Stromal cell of bone marrow (primary cell): Measurements from ENCODE around the gene PNMA1.
"Not testable (repeated sequence)": the region's sequence is repeated elsewhere in the genome, so short reads cannot be mapped to it uniquely, and the experiment has no call there.

Source experiments
- DNase-seq: peaks from one replicate; pipeline ENCODE4 v3.0.0-alpha.2; 2012; ENCODE audit warnings: low read depth

Gene PNMA1

GRCh38 chr14:73715707-73716106, 1.5 kb upstream of the PNMA1 start:
- DNase-seq: no peak

DNA sequence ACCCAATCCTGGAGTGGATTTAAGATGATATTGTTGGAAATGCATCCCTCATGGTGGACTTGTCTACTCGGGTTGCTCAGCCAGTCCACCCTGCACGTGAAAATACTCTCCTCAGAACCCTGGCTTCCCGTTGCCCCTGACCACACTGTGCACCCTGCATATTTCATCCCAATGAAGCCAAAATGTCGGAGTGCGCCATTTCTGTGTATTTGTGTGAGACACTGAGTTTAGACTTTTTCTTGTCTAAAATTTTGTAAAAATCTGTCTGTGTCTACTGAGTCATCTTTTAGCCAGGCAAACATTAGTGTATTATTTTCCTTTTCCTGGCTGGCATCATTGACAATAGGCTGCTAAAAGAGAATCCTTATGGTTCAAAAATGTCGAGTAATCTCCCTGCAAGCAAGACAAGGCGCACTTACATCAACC, 485 bp upstream of the PNMA1 start:
- no peak for DNase-seq

- no peak for DNase-seq
Observed at GRCh38 chr14:73713206-73713802, 880 bp downstream of the PNMA1 start.

DNA sequence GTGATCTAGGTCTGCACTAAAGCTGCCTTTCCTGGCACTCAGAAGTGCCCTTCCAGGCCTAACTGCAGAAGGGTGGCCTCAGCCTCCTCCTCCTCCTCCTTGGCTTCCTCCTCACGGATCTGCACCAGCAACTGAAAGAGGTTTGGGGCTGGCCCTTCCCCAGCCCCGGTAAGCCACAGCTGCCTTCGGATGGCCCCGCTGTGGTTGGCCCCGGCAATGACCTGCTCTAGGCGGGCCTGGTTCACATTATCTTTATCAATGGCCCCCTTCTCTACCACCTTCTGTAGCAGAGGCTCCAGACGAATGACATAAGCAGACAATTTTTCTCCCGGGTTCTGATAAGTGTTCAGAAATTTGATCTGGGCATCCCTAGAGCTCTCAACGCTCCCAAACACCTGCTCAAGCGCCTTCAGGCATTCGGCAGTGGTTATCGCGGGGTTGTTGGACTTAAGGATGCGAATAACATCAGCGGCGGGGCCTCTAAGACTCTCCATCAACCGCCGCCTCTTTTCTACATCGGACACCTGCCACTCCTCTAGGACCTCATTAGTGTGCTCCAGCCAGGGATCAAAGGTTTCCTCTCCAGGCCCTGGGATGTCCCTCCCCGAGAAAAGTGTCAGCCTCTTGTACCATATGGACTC, 1.5 kb downstream of the PNMA1 start:
- DNase-seq: no peak

DNA sequence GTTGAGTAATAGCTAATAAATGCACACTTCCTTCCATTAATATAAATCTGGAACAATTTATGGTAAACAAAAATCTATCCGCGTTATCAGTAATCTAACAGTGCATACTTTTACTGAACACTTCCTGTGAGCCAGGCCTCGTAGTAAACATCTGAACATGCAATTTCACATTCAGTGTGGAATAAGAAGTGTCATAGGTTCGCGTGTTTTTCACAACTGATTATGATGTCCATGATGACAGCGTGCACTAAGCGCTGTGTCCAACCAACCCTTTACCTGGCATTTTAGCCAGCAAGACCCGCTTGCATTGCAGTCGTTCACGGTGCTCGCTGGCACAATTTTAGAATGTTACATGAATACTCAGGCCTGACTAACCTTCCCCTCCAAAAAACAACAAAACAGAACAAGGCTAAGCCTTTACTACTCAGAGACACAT, 2.1 kb downstream of the PNMA1 start:
- no peak for DNase-seq

- DNase-seq: no peak
Observed at GRCh38 chr14:73710737-73711136, 3.4 kb downstream of the PNMA1 start.

DNA sequence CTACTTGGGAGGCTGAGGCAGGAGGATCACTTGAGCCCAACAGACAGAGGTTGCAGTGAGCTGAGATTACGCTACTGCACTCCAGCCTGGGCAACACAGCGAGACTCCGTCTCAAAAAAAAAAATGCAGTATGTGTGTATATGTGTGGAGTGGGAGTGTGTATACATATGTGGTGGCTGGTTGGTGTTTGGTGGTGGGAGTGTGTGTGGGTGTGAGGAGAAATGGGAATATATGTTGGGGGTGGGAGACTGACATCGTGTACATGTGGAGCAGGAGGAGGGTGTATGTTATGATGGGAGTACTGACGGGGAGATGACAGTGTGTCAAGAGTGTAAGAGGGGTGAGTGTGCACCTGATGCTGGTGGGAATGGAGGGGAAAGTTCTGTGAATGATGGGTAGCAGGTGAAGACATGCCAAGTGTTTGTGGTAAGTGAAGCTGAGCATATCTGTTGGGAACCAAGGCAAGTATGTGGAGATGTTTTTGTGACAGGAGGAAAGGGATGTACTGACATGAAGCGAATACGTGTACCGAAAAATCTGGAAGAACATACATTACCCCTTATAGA, 4.2 kb downstream of the PNMA1 start:
- DNase-seq: no peak

DNA sequence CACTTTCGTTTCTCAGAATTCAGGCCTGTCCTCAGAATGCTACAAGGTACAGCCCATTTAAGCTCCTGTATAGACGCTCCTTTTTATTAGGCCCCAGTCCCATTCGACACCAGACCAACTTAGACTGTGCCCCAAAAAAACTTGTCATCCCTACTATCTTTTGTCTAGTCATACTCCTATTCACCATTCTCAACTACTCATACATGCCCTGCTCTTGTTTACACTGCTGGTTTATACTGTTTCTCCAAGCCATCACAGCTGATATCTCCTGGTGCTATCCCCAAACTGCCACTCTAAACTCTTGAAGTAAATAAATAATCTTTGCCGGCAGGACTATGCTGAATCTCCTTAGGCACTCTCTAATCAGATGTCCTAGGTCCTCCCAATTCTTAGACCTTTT, 6.1 kb downstream of the PNMA1 start:
- DNase-seq: not testable (repeated sequence)

DNA sequence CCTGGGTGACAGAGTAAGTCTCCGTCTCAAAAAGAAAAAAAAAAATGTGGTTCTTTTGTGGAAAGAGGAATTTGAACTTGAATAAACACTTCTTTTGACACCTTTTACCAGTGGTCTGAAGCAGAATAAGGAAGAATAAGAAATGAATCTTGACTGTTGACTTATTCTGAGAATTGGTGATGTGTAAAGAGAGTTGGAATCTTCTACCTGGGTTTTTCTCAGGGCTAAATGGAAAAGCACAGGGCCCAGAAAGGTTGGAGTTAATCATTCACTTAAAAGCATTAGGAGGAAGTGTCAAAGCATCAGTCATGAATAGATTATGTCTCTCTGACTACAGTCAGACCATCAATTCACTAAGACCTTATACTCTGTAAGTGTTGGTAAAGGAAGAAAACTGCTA, 13.9 kb downstream of the PNMA1 start:
- DNase-seq: no peak

GRCh38 chr14:73696466-73697400, 17.5 kb downstream of the PNMA1 start:
- peak; percentile 71 for DNase-seq

DNA sequence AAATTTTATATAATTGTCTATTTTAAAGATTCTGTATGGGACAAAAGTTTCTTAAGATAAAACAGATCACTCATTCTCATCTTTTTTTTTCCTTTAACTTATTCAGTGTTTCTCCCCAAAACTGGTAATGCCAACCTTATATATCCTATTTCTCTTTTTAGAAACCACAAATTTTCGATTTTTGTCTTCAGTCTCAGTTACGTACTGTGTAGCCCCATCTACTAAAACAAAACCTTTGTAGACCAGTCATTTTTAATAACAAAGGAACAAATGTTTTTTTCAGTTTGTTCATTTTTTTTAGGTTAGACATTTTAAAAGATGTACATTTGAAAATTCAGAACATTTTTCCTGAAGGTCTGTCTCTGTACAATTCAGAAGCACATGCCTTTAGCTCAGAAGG, 18.2 kb downstream of the PNMA1 start:
- no peak for DNase-seq

- no peak for DNase-seq
Observed at GRCh38 chr14:73695082-73695481, 19.1 kb downstream of the PNMA1 start.

- DNase-seq: no peak
Observed at GRCh38 chr14:73694083-73694482, 20.1 kb downstream of the PNMA1 start.

GRCh38 chr14:73686901-73687300, 27.3 kb downstream of the PNMA1 start:
- DNase-seq: no peak

- DNase-seq: no peak
Observed at GRCh38 chr14:73685328-73685727, 28.9 kb downstream of the PNMA1 start.

DNA sequence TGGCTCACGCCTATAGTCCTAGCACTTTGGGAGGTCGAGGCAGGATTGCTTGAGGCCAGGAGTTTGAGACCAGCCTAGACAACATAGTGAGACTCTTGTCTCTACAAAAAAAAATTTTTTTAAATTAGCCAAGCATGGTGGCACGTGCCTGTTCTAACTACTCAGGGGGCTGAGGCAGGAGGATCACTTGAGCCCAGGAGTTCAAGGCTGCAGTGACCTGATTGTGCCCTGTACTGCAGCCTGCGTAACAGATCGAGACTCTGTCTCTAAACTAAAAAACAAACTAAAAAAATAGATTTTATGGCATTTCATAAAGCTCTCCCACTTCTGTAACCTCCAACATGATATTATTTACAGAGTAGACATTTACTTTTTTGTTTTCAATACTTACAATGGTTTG, 29.6 kb downstream of the PNMA1 start:
- DNase-seq: no peak

GRCh38 chr14:73680821-73681220, 33.4 kb downstream of the PNMA1 start:
- DNase-seq: no peak

DNA sequence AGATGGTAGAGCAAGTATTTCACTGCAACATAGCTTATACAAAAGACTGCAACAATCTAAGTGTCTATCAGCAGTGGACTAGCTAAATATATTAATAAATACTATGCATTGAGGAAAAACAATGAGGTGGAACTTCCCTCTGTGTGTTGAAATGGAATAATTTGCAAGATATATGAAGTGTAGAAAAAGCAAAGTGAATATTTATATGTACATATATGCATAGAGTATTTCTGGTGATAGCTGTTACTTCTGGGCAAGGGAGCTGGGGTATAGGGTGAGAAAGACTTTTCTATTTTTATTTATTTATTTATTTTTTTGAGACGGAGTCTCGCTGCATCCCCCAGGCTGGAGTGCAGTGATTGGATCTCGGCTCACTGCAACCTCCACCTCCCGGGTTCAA, 35.5 kb downstream of the PNMA1 start:
- DNase-seq: no peak

GRCh38 chr14:73674986-73675385, 39.2 kb downstream of the PNMA1 start:
- DNase-seq: no peak

- no peak for DNase-seq
Observed at GRCh38 chr14:73667854-73668253, 46.3 kb downstream of the PNMA1 start.

GRCh38 chr14:73666583-73666982, 47.6 kb downstream of the PNMA1 start:
- DNase-seq: no peak

GRCh38 chr14:73665130-73665529, 49.1 kb downstream of the PNMA1 start:
- no peak for DNase-seq
